Measurements from ENCODE around the gene STXBP1. TPM values are rescaled to one million over a fixed set of nuclear protein-coding genes. Genes with fewer than 3 reads are reported as not detected.

Gene STXBP1
- total and polyA plus RNA-seq, 2 experiments from 2014 or later = 48.6 to 50.4 TPM

DNA sequence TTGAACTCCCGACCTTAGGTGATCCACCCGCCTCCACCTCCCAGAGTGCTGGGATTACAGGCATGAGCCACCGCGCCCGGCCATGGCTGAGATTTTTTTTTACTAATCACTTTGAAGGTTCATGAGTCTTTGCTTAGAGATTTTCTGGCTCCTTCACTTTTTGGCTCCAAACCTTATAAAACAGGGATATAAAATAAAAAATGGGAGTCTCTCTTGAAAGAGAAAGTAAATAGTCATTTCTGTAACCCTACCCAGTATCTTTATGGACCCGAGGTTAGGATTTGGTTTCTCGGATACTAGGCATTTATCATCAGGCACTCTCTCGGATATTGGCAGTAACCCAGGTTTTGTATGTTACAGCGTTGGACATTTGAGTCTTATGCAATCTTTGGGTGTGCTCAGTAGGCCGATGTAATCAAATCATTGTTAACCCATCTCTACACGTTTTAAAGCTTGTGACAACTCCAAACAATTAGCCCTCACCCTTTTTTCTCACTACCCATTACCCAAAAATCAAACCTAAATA is 25.3 kb downstream of the STXBP1 start:
- ATAC-seq (no peak), DNase-seq (ENCODE audit: low spot score) (no peak)
- Histone ChIP-seq H4K20me1 (replicated peaks; ENCODE audit: insufficient read depth) (no peaks in the 10 kb centered on the region; the same call in 1 of the 2 replicates), H3K27me3 (ENCODE audit: insufficient read depth) (no peaks in the 10 kb centered on the region), H3K4me3 (no peak overlapping the region), H3K27ac (ENCODE audit: low read depth) (no peak overlapping the region), H2AFZ (no peak overlapping the region), H3K36me3 (ENCODE audit: insufficient read depth) (no peaks in the 10 kb centered on the region), H3F3A (replicated peaks; ENCODE audit: low read depth) (no peaks in the 10 kb centered on the region), H3K4me1 (ENCODE audit: insufficient read depth) (peaks cover 19% of the 10 kb centered on the region), H3K79me2 (replicated peaks; ENCODE audit: insufficient read depth) (peaks cover 45% of the 10 kb centered on the region), H3K4me2 (no peak overlapping the region), H3K9me2 (ENCODE audit: insufficient read depth) (no peaks in the 10 kb centered on the region)
- Mint-ChIP-seq H3K27me3 (ENCODE audit: insufficient read depth, low read depth, poor library complexity) (peaks cover 11% of the 10 kb centered on the region), H3K9me3 (no peaks in the 10 kb centered on the region), H3K36me3 (ENCODE audit: low read depth) (no peaks in the 10 kb centered on the region), H3K4me3 (no peak overlapping the region), H3K4me1 (peaks cover 27% of the 10 kb centered on the region), H3K27ac (no peak overlapping the region; the same call in 1 of the 2 replicates)
- TF ChIP-seq POLR2AphosphoS5 (IDR thresholded peaks at IDR 0.05; ENCODE audit: low read depth) (no peak), CTCF (conservative IDR thresholded peaks at IDR 0.05; ENCODE audit: low read depth in 2 of 2) (no peak), JUNB (IDR thresholded peaks at IDR 0.05; ENCODE audit: unreplicated experiment) (no peak), ZNF114 (CRISPR knock-in tag; IDR thresholded peaks at IDR 0.05) (no peak), ETS1 (IDR thresholded peaks at IDR 0.05) (no peak), NANOG (IDR thresholded peaks at IDR 0.05; ENCODE audit: borderline replicate concordance) (no peak), STAT1 (IDR thresholded peaks at IDR 0.05; ENCODE audit: unreplicated experiment) (no peak), EZH2phosphoT487 (IDR thresholded peaks at IDR 0.05; ENCODE audit: unreplicated experiment) (no peak), EZH2 (IDR thresholded peaks at IDR 0.05; ENCODE audit: low read depth, unreplicated experiment) (no peak), ZNF331 (CRISPR knock-in tag; IDR thresholded peaks at IDR 0.05; ENCODE audit: low read depth) (no peak), CREB1 (CRISPR knock-in tag; IDR thresholded peaks at IDR 0.05; ENCODE audit: low read depth) (no peak)
- TF ChIP-seq, protein P1, sequence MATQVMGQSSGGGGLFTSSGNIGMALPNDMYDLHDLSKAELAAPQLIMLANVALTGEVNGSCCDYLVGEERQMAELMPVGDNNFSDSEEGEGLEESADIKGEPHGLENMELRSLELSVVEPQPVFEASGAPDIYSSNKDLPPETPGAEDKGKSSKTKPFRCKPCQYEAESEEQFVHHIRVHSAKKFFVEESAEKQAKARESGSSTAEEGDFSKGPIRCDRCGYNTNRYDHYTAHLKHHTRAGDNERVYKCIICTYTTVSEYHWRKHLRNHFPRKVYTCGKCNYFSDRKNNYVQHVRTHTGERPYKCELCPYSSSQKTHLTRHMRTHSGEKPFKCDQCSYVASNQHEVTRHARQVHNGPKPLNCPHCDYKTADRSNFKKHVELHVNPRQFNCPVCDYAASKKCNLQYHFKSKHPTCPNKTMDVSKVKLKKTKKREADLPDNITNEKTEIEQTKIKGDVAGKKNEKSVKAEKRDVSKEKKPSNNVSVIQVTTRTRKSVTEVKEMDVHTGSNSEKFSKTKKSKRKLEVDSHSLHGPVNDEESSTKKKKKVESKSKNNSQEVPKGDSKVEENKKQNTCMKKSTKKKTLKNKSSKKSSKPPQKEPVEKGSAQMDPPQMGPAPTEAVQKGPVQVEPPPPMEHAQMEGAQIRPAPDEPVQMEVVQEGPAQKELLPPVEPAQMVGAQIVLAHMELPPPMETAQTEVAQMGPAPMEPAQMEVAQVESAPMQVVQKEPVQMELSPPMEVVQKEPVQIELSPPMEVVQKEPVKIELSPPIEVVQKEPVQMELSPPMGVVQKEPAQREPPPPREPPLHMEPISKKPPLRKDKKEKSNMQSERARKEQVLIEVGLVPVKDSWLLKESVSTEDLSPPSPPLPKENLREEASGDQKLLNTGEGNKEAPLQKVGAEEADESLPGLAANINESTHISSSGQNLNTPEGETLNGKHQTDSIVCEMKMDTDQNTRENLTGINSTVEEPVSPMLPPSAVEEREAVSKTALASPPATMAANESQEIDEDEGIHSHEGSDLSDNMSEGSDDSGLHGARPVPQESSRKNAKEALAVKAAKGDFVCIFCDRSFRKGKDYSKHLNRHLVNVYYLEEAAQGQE (IDR thresholded peaks at IDR 0.05; ENCODE audit: unreplicated experiment) = no peak
- TF ChIP-seq, protein P2, sequence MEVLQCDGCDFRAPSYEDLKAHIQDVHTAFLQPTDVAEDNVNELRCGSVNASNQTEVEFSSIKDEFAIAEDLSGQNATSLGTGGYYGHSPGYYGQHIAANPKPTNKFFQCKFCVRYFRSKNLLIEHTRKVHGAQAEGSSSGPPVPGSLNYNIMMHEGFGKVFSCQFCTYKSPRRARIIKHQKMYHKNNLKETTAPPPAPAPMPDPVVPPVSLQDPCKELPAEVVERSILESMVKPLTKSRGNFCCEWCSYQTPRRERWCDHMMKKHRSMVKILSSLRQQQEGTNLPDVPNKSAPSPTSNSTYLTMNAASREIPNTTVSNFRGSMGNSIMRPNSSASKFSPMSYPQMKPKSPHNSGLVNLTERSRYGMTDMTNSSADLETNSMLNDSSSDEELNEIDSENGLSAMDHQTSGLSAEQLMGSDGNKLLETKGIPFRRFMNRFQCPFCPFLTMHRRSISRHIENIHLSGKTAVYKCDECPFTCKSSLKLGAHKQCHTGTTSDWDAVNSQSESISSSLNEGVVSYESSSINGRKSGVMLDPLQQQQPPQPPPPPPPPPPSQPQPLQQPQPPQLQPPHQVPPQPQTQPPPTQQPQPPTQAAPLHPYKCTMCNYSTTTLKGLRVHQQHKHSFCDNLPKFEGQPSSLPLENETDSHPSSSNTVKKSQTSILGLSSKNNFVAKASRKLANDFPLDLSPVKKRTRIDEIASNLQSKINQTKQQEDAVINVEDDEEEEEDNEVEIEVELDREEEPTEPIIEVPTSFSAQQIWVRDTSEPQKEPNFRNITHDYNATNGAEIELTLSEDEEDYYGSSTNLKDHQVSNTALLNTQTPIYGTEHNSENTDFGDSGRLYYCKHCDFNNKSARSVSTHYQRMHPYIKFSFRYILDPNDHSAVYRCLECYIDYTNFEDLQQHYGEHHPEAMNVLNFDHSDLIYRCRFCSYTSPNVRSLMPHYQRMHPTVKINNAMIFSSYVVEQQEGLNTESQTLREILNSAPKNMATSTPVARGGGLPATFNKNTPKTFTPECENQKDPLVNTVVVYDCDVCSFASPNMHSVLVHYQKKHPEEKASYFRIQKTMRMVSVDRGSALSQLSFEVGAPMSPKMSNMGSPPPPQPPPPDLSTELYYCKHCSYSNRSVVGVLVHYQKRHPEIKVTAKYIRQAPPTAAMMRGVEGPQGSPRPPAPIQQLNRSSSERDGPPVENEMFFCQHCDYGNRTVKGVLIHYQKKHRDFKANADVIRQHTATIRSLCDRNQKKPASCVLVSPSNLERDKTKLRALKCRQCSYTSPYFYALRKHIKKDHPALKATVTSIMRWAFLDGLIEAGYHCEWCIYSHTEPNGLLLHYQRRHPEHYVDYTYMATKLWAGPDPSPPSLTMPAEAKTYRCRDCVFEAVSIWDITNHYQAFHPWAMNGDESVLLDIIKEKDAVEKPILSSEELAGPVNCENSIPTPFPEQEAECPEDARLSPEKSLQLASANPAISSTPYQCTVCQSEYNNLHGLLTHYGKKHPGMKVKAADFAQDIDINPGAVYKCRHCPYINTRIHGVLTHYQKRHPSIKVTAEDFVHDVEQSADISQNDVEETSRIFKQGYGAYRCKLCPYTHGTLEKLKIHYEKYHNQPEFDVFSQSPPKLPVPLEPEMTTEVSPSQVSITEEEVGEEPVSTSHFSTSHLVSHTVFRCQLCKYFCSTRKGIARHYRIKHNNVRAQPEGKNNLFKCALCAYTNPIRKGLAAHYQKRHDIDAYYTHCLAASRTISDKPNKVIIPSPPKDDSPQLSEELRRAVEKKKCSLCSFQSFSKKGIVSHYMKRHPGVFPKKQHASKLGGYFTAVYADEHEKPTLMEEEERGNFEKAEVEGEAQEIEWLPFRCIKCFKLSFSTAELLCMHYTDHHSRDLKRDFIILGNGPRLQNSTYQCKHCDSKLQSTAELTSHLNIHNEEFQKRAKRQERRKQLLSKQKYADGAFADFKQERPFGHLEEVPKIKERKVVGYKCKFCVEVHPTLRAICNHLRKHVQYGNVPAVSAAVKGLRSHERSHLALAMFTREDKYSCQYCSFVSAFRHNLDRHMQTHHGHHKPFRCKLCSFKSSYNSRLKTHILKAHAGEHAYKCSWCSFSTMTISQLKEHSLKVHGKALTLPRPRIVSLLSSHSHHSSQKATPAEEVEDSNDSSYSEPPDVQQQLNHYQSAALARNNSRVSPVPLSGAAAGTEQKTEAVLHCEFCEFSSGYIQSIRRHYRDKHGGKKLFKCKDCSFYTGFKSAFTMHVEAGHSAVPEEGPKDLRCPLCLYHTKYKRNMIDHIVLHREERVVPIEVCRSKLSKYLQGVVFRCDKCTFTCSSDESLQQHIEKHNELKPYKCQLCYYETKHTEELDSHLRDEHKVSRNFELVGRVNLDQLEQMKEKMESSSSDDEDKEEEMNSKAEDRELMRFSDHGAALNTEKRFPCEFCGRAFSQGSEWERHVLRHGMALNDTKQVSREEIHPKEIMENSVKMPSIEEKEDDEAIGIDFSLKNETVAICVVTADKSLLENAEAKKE (CRISPR knock-in tag; IDR thresholded peaks at IDR 0.05) = no peak

Data from GM23338 (cell line).